A549 (cell line): ENCODE data around the gene ZBTB46. TPM values are rescaled to one million over a fixed set of nuclear protein-coding genes. Genes with fewer than 3 reads are reported as not detected.
"Not testable (repeated sequence)": the region's sequence is repeated elsewhere in the genome, so short reads cannot be mapped to it uniquely, and the experiment has no call there.

Experiments used
- ATAC-seq, 2 experiments: fragments of 200-7000 bp in 1 of 2; fragments of >200 bp in 1 of 2; cut with Nextera tagmentation in 1 of 2; cut with Tn5 transposase in 1 of 2; 3 replicates each; pipeline versions ENCODE4 v1.8.0 to v1.9.1; 2018 to 2020; ENCODE audit warnings: mild to moderate bottlenecking in 1 of 2, moderate library complexity in 1 of 2
- CTCF ChIA-PET: fragments of 300-600 bp; sonication (Branson Sonifier 250); formaldehyde crosslinking; extraction: SDS; loops from one replicate; lab custom pipeline; 2021; ENCODE audit warnings: antibody characterized with exemption, inconsistent platforms; lab: Yijun Ruan, JAX
- POLR2A ChIA-PET: fragments of 350-600 bp; formaldehyde crosslinking; extraction: SDS; loops from one replicate; lab custom pipeline; 2021; ENCODE audit warnings: antibody characterized with exemption, inconsistent platforms; lab: Yijun Ruan, JAX
- DNase-seq, 2 experiments: peaks; one replicate each; pipeline versions ENCODE4 v3.0.0 to v3.0.0-alpha.2; 2011 to 2016; ENCODE audit warnings: low read depth in 1 of 2, low spot score in 1 of 2
- FAIRE-seq: peaks from 2 replicates; lab custom pipeline; 2011; peaks lifted over from hg19 to GRCh38; lab: Jason Lieb, UNC
- H3K27ac ChIP-seq, 2 experiments: fragments of >200 bp; sonication (Bioruptor Twin); formaldehyde crosslinking; 3 replicates each; pipeline ENCODE4 v1.5.1; 2016 to 2017
- H3K4me1 ChIP-seq: fragments of >200 bp; sonication (Bioruptor Twin); formaldehyde crosslinking; 3 replicates; pipeline ENCODE4 v1.6.1; 2016
- H3K4me2 ChIP-seq: fragments of >200 bp; sonication (Bioruptor Twin); formaldehyde crosslinking; 3 replicates; pipeline ENCODE4 v1.6.1; 2016
- H3K4me3 ChIP-seq: fragments of >200 bp; sonication (Bioruptor Twin); formaldehyde crosslinking; 3 replicates; pipeline ENCODE4 v1.5.1; 2016
- H3K9me3 ChIP-seq: fragments of >200 bp; sonication (Bioruptor Twin); formaldehyde crosslinking; 3 replicates; pipeline ENCODE4 v1.6.1; 2016
- BHLHE40 ChIP-seq: IDR thresholded peaks from 2 replicates; pipeline ENCODE4 v1.6.1; 2012; ENCODE audit warnings: low read depth, low read length, inconsistent platforms
- CBX2 ChIP-seq: fragments of 200-600 bp; sonication (generic); IDR thresholded peaks from 2 replicates; pipeline ENCODE4 v1.6.1; 2016; ENCODE audit warnings: low read depth, mild to moderate bottlenecking, borderline replicate concordance
- CEBPB ChIP-seq, 2 experiments: fragments of >200 bp in 1 of 2; sonication (Bioruptor Twin) in 1 of 2; formaldehyde crosslinking in 1 of 2; IDR thresholded peaks; 2 replicates each; pipeline ENCODE4 v1.6.1; 2012 to 2016
- EP300 ChIP-seq, 2 experiments: fragments of >200 bp; sonication (Bioruptor Twin); formaldehyde crosslinking; IDR thresholded peaks; 2 replicates in 1 of 2; 3 replicates in 1 of 2; pipeline ENCODE4 v1.6.1; 2016 to 2017
- GATA3 ChIP-seq: IDR thresholded peaks from 2 replicates; pipeline ENCODE4 v1.6.1; 2012; ENCODE audit warnings: borderline replicate concordance
- HEYL ChIP-seq: fragments of 250-450 bp; sonication (Bioruptor Pico); IDR thresholded peaks from 2 replicates; pipeline ENCODE4 v1.8.0; 2021; ENCODE audit warnings: mild to moderate bottlenecking, moderate library complexity
- MYC ChIP-seq: IDR thresholded peaks from 2 replicates; pipeline ENCODE4 v1.6.1; 2012; ENCODE audit warnings: mild to moderate bottlenecking, inconsistent platforms, low read length, improper control_type of control experiment, borderline replicate concordance
- POLR2A ChIP-seq: IDR thresholded peaks from 2 replicates; pipeline ENCODE4 v1.6.1; 2012; ENCODE audit warnings: mild to moderate bottlenecking, low read length
- POLR2AphosphoS2 ChIP-seq: conservative IDR thresholded peaks from 2 replicates; pipeline ENCODE4 v1.6.1; 2012; ENCODE audit warnings: low read length, improper control_type of control experiment, inconsistent platforms
- REST ChIP-seq: fragments of 200-600 bp; sonication (generic); IDR thresholded peaks from 2 replicates; pipeline ENCODE4 v1.6.1; 2016; ENCODE audit warnings: antibody characterized with exemption, mild to moderate bottlenecking, moderate library complexity
- RFX5 ChIP-seq: fragments of 450-650 bp; IDR thresholded peaks from 2 replicates; pipeline ENCODE4 v1.7.1; 2014; ENCODE audit warnings: antibody characterized with exemption, mild to moderate bottlenecking, moderate library complexity
- TP53 ChIP-seq: fragments of 250-450 bp; sonication (Bioruptor Pico); IDR thresholded peaks from 2 replicates; pipeline ENCODE4 v1.5.0; 2021; ENCODE audit warnings: mild to moderate bottlenecking, moderate library complexity
- ZSCAN20 ChIP-seq: fragments of 250-450 bp; sonication (Bioruptor Pico); IDR thresholded peaks from 2 replicates; pipeline ENCODE4 v1.8.0; 2022; ENCODE audit warnings: mild to moderate bottlenecking, moderate library complexity
- WGBS: methylation state at CpG from one replicate; pipeline ENCODE4 v1.1.6; 2017; ENCODE audit errors: missing lambda C conversion rate; 5-methylcytosine and 5-hydroxymethylcytosine counted together
- polyA plus RNA-seq, 4 experiments: library from polyadenylated mRNA; depleted of rRNA in 3 of 4; stranded (reverse); fragments of >200 nt; fragmentation: RNase III in 1 of 4; extraction: RNeasy Plus Mini Kit Qiagen cat#74134 plus additional on column Dnase treatment in 1 of 4; gene quantifications; 2 replicates in 3 of 4; 3 replicates in 1 of 4; pipeline ENCODE4 v1.2.3, GENCODE V29; 2011 to 2017
- TF ChIP-seq, protein P1 (sequence below): fragments of >200 bp; sonication (Bioruptor Twin); formaldehyde crosslinking; IDR thresholded peaks from 3 replicates; pipeline ENCODE4 v1.5.1; 2016
- TF ChIP-seq, protein P2 (sequence below): fragments of 250-450 bp; sonication (Bioruptor Pico); IDR thresholded peaks from 2 replicates; pipeline ENCODE4 v1.5.0; 2020; ENCODE audit warnings: low read depth, mild to moderate bottlenecking, moderate library complexity

The ZBTB46 gene
- polyA plus RNA-seq, 2 of the 4 experiments (the other 2 are of a cell fraction): 0.17 to 0.43 TPM

- ChIA-PET CTCF (interaction anchor here (0.5 to 1.6 kb wide), 4 partner anchors 9 to 161 kb away, joined by 3 to 4 read pairs (median 4); no protein-coding TSS in a partner anchor), POLR2A (interaction anchor here (4.5 kb wide), 1 partner anchor 12 kb away, joined by 26 read pairs; the partner anchor contains the start of gene TPD52L2)
- DNase-seq (no peak), ATAC-seq (no peak), FAIRE-seq (no peak)
- no peaks in the 10 kb centered on the region for H3K4me1 ChIP-seq
- no peak overlapping the region for H3K4me3 ChIP-seq
- H3K27ac ChIP-seq: no peak overlapping the region
- H3K4me2 ChIP-seq: no peak overlapping the region
- WGBS: 94% methylated on average over 32 of the region's 32 CpGs
- no peaks in the 10 kb centered on the region for H3K9me3 ChIP-seq
- TF ChIP-seq POLR2AphosphoS2 (0 out of 2 replicates have a peak, but pooled peaks have one; percentile 30), ZSCAN20 (CRISPR knock-in tag) (no peak), TP53 (CRISPR knock-in tag) (no peak), RFX5 (no peak), BHLHE40 (no peak)
These were observed 46.8 kb upstream of the ZBTB46 start for GRCh38 chr20:63877755-63878470.

- no peak for ATAC-seq
- DNase-seq: no peak
- Histone ChIP-seq H3K4me1 (no peaks in the 10 kb centered on the region), H3K9me3 (no peaks in the 10 kb centered on the region), H3K4me2 (no peak overlapping the region), H3K4me3 (no peak overlapping the region), H3K27ac (no peak overlapping the region)
- no peak for TF ChIP-seq MYC
- no peak for TF ChIP-seq RFX5
- no peak for TF ChIP-seq GATA3
- TF ChIP-seq, protein P1, sequence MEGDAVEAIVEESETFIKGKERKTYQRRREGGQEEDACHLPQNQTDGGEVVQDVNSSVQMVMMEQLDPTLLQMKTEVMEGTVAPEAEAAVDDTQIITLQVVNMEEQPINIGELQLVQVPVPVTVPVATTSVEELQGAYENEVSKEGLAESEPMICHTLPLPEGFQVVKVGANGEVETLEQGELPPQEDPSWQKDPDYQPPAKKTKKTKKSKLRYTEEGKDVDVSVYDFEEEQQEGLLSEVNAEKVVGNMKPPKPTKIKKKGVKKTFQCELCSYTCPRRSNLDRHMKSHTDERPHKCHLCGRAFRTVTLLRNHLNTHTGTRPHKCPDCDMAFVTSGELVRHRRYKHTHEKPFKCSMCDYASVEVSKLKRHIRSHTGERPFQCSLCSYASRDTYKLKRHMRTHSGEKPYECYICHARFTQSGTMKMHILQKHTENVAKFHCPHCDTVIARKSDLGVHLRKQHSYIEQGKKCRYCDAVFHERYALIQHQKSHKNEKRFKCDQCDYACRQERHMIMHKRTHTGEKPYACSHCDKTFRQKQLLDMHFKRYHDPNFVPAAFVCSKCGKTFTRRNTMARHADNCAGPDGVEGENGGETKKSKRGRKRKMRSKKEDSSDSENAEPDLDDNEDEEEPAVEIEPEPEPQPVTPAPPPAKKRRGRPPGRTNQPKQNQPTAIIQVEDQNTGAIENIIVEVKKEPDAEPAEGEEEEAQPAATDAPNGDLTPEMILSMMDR: no peak
- TF ChIP-seq BHLHE40: no peak
- no peak for TF ChIP-seq CBX2
- no peak for TF ChIP-seq POLR2A
- TF ChIP-seq, protein P2, sequence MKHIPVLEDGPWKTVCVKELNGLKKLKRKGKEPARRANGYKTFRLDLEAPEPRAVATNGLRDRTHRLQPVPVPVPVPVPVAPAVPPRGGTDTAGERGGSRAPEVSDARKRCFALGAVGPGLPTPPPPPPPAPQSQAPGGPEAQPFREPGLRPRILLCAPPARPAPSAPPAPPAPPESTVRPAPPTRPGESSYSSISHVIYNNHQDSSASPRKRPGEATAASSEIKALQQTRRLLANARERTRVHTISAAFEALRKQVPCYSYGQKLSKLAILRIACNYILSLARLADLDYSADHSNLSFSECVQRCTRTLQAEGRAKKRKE (CRISPR knock-in tag): no peak
- no peak for TF ChIP-seq CEBPB (IDR thresholded peaks at IDR 0.05)
- TF ChIP-seq HEYL (CRISPR knock-in tag): no peak
- TF ChIP-seq TP53 (CRISPR knock-in tag): no peak
- no peak for TF ChIP-seq REST
- no peak for TF ChIP-seq EP300 (IDR thresholded peaks at IDR 0.05)
- WGBS: 90% methylated on average over 19 of the region's 19 CpGs
- FAIRE-seq: no peak
- POLR2A ChIA-PET: interaction anchor here (1.0 to 4.5 kb wide), 2 partner anchors 11 to 18 kb away, joined by 4 to 26 read pairs; partner anchors contain the start of genes DNAJC5 and TPD52L2
- CTCF ChIA-PET: interaction anchor here (0.9 to 1.4 kb wide), 3 partner anchors 90 to 244 kb away, joined by 3 to 4 read pairs (median 3); no protein-coding TSS in a partner anchor
These were observed 45.5 kb upstream of the ZBTB46 start for GRCh38 chr20:63876489-63877036.

- WGBS: 95% methylated on average over 7 of the region's 7 CpGs
- not testable (repeated sequence) for H3K4me3 ChIP-seq, H3K27ac ChIP-seq, DNase-seq, FAIRE-seq, H3K9me3 ChIP-seq, H3K4me2 ChIP-seq, ATAC-seq, H3K4me1 ChIP-seq
- POLR2A ChIA-PET: interaction anchor here (1.9 kb wide), 1 partner anchor 9 kb away, joined by 11 read pairs; the partner anchor contains the start of gene TPD52L2
- CTCF ChIA-PET: interaction anchor here (1.9 to 2.1 kb wide), 2 partner anchors 10 to 100 kb away, joined by 5 to 7 read pairs; partner anchors contain the start of gene TPD52L2
These were observed 43.2 kb upstream of the ZBTB46 start for GRCh38 chr20:63874241-63874640.
